Cardiac fibroblast (primary cell): ENCODE results near the gene OGFOD1.
"Not testable (repeated sequence)": the region's sequence is repeated elsewhere in the genome, so short reads cannot be mapped to it uniquely, and the experiment has no call there.

Experiments used
- DNase-seq, 2 donors: peaks; one replicate each; pipeline versions ENCODE4 v3.0.0 to v3.0.0-alpha.2; 2010; ENCODE audit warnings: low read depth in 2 of 2
- H3K4me3 ChIP-seq, 2 donors: replicated peaks in 1 of 2; 1 replicate in 1 of 2; 2 replicates in 1 of 2; pipeline ENCODE4 v1.5.1; 2011; ENCODE audit warnings: low read depth in 2 of 2, low read length in 2 of 2, mild to moderate bottlenecking in 2 of 2, moderate library complexity in 1 of 2
- CTCF ChIP-seq: IDR thresholded peaks from one replicate; pipeline ENCODE4 v1.5.1; 2011; ENCODE audit warnings: low read depth, mild to moderate bottlenecking, low read length, inconsistent platforms

Gene OGFOD1

GRCh38 chr16:56488035-56488434 lies 36.7 kb downstream of the OGFOD1 start:
- H3K4me3 ChIP-seq = no peak overlapping the region
- TF ChIP-seq CTCF = no peak
- no peak for DNase-seq

GRCh38 chr16:56488868-56489267 lies 37.5 kb downstream of the OGFOD1 start:
- not testable (repeated sequence) for H3K4me3 ChIP-seq, DNase-seq

DNA sequence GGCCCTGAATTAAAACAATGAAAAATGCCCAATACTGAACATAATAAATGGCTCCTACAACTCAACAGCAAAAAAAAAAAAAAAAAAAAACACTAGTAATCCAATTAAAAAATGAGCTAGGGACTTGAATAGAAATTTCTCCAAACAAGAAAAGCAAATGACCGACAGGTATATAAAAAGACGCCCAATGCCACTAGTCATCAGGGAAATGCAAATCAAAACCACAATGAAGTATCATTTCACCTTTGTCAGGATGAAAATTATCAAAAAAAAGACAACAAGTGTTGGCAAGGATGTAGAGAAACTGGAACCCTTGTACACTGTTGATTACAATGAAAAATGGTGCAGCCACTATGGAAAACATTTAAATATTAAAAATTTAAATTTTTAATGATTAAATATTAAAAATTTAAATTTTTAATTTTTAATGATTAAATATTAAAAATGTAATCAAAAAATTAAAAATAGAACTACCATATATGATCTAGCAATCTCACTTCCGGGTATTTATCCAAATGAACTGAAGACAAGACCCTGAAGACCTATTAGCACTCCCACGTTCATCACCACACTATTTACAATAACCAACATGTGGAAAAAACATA lies 40.4 kb downstream of the OGFOD1 start:
- no peak overlapping the region for H3K4me3 ChIP-seq
- no peak for TF ChIP-seq CTCF
- no peak for DNase-seq

GRCh38 chr16:56493126-56493525 lies 41.8 kb downstream of the OGFOD1 start:
- DNase-seq = peak in 1 of 2 donors; percentile 28
- TF ChIP-seq CTCF = no peak
- no peak overlapping the region for H3K4me3 ChIP-seq

GRCh38 chr16:56493815-56494214 lies 42.5 kb downstream of the OGFOD1 start:
- no peak for DNase-seq

DNA sequence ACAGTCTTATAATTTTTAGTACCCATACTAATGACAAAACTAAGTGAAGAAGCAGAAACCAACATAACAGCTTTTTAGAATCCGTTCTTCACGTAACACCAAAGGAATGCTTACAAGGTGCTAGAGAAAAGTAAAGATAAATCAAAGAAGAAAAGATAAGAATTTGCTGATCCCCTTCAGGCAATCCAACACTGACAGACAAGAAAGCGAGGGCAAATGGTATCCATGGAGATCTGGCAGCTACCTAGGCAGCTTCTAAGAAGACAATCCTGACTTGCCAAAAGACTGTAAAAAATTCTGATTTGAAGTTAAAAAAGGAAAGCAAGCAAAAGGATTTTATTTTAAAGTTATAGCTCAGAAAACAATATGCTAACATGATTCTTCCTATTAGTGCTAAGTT lies 53.8 kb downstream of the OGFOD1 start:
- DNase-seq = no peak
- H3K4me3 ChIP-seq = no peak overlapping the region
- no peak for TF ChIP-seq CTCF

More at GRCh38 chr16:56493815-56494214, 42.5 kb downstream of the OGFOD1 start:
- TF ChIP-seq CTCF = no peak
- no peak overlapping the region for H3K4me3 ChIP-seq

- H3K4me3 ChIP-seq = no peak overlapping the region
- peak; percentile 60 to 78 for DNase-seq
- no peak for TF ChIP-seq CTCF
Observed at GRCh38 chr16:56506941-56507340, 55.6 kb downstream of the OGFOD1 start.
